GM23338 (cell line): ENCODE measurements around the gene ADAMTS17. TPM values are rescaled to one million over a fixed set of nuclear protein-coding genes. Genes with fewer than 3 reads are reported as not detected.

Experiments used
- ATAC-seq: fragments of 200-7000 bp; cut with Tn5 transposase; 3 replicates; pipeline ENCODE4 v1.9.1; 2020
- DNase-seq: peaks from one replicate; pipeline ENCODE4 v3.0.0-alpha.2; 2015; ENCODE audit warnings: low spot score
- H2AFZ ChIP-seq: fragments of 200-600 bp; sonication (generic); 2 replicates; pipeline ENCODE4 v1.8.0; 2016; ENCODE audit warnings: antibody characterized with exemption, mild to moderate bottlenecking, moderate library complexity
- H3F3A ChIP-seq: fragments of 200-600 bp; sonication (generic); replicated peaks from 2 replicates; pipeline ENCODE4 v1.8.0; 2017; ENCODE audit warnings: antibody characterized with exemption, mixed run types, low read depth
- H3K27ac ChIP-seq: fragments of 200-600 bp; sonication (generic); 2 replicates; pipeline ENCODE4 v1.6.1; 2016; ENCODE audit warnings: low read depth
- H3K27me3 ChIP-seq: fragments of 200-600 bp; sonication (generic); 2 replicates; pipeline ENCODE4 v1.8.0; 2016; ENCODE audit warnings: mild to moderate bottlenecking, mixed run types, moderate library complexity; ENCODE audit not compliant: insufficient read depth
- H3K36me3 ChIP-seq: fragments of 200-600 bp; sonication (generic); 2 replicates; pipeline ENCODE4 v1.8.0; 2016; ENCODE audit warnings: mild to moderate bottlenecking; ENCODE audit not compliant: insufficient read depth
- H3K4me1 ChIP-seq: fragments of 200-600 bp; sonication (generic); 2 replicates; pipeline ENCODE4 v1.8.0; 2016; ENCODE audit warnings: mild to moderate bottlenecking, moderate library complexity; ENCODE audit not compliant: insufficient read depth
- H3K4me2 ChIP-seq: fragments of 200-600 bp; sonication (generic); 2 replicates; pipeline ENCODE4 v1.7.1; 2017; ENCODE audit warnings: mixed run types
- H3K4me3 ChIP-seq: fragments of 200-600 bp; sonication (generic); 2 replicates; pipeline ENCODE4 v1.6.1; 2016; ENCODE audit warnings: mixed run types
- H3K79me2 ChIP-seq: fragments of 200-600 bp; sonication (generic); replicated peaks from 2 replicates; pipeline ENCODE4 v1.8.0; 2017; ENCODE audit warnings: mild to moderate bottlenecking; ENCODE audit not compliant: insufficient read depth
- H3K9me2 ChIP-seq: fragments of 200-600 bp; sonication (generic); 2 replicates; pipeline ENCODE4 v1.8.0; 2017; ENCODE audit not compliant: insufficient read depth
- H4K20me1 ChIP-seq: fragments of 200-600 bp; sonication (generic); replicated peaks from 2 replicates; pipeline ENCODE4 v1.8.0; 2017; ENCODE audit warnings: mild to moderate bottlenecking; ENCODE audit not compliant: insufficient read depth
- H3K27ac Mint-ChIP-seq: 2 replicates; pipeline ENCODE4 v1.8.0; 2020; ENCODE audit warnings: inconsistent platforms, mild to moderate bottlenecking, moderate library complexity, mixed read lengths
- H3K27me3 Mint-ChIP-seq: 3 replicates; pipeline ENCODE4 v1.8.0; 2022; ENCODE audit warnings: low read depth, mild to moderate bottlenecking, moderate library complexity, mixed read lengths, inconsistent platforms; ENCODE audit not compliant: insufficient read depth, poor library complexity
- H3K36me3 Mint-ChIP-seq: 3 replicates; pipeline ENCODE4 v1.8.0; 2021; ENCODE audit warnings: low read depth, mild to moderate bottlenecking, inconsistent platforms, moderate library complexity, mixed read lengths
- H3K4me1 Mint-ChIP-seq: 3 replicates; pipeline ENCODE4 v1.8.0; 2020; ENCODE audit warnings: mild to moderate bottlenecking, inconsistent platforms, mixed read lengths
- H3K4me3 Mint-ChIP-seq: 3 replicates; pipeline ENCODE4 v1.8.0; 2021; ENCODE audit warnings: moderate library complexity, mild to moderate bottlenecking, inconsistent platforms, mixed read lengths
- H3K9me3 Mint-ChIP-seq: 3 replicates; pipeline ENCODE4 v1.8.0; 2020; ENCODE audit warnings: moderate library complexity, mild to moderate bottlenecking, inconsistent platforms, mixed read lengths
- CREB1 ChIP-seq: fragments of 250-450 bp; sonication (Bioruptor Pico); IDR thresholded peaks from 2 replicates; pipeline ENCODE4 v1.5.0; 2020; ENCODE audit warnings: low read depth, mild to moderate bottlenecking, moderate library complexity
- EZH2 ChIP-seq: fragments of 200-600 bp; sonication (generic); IDR thresholded peaks from one replicate; pipeline ENCODE4 v1.8.0; 2017; ENCODE audit warnings: antibody characterized with exemption, mild to moderate bottlenecking, low read depth; ENCODE audit not compliant: unreplicated experiment
- EZH2phosphoT487 ChIP-seq: fragments of 200-600 bp; sonication (generic); IDR thresholded peaks from one replicate; pipeline ENCODE4 v1.8.1; 2018; ENCODE audit warnings: antibody characterized with exemption; ENCODE audit not compliant: unreplicated experiment
- JUNB ChIP-seq: IDR thresholded peaks from one replicate; pipeline ENCODE4 v1.6.1; 2016; ENCODE audit warnings: antibody characterized with exemption; ENCODE audit not compliant: unreplicated experiment
- NANOG ChIP-seq: IDR thresholded peaks from 2 replicates; pipeline ENCODE4 v1.6.1; 2016; ENCODE audit warnings: antibody characterized with exemption, borderline replicate concordance
- POLR2AphosphoS5 ChIP-seq: IDR thresholded peaks from 2 replicates; pipeline ENCODE4 v1.6.1; 2016; ENCODE audit warnings: antibody characterized with exemption, low read depth
- STAT1 ChIP-seq: IDR thresholded peaks from one replicate; pipeline ENCODE4 v1.6.1; 2016; ENCODE audit warnings: antibody characterized with exemption; ENCODE audit not compliant: unreplicated experiment
- ZNF114 ChIP-seq: fragments of 250-450 bp; sonication (Bioruptor Pico); IDR thresholded peaks from 2 replicates; pipeline ENCODE4 v1.5.0; 2020; ENCODE audit warnings: mild to moderate bottlenecking, moderate library complexity
- ZNF331 ChIP-seq: fragments of 250-450 bp; sonication (Bioruptor Pico); IDR thresholded peaks from 2 replicates; pipeline ENCODE4 v1.5.0; 2020; ENCODE audit warnings: low read depth, mild to moderate bottlenecking, moderate library complexity
- polyA plus RNA-seq: library from polyadenylated mRNA; unstranded; fragments of >200 nt; fragmentation: Nextera tagmentation; extraction: Ambion mirVana; gene quantifications from 2 replicates; pipeline ENCODE4 v1.2.1, GENCODE V29; 2016
- total RNA-seq: library from RNA; depleted of rRNA; stranded (reverse); fragments of >200 nt; shearing (Covaris generic); gene quantifications from 2 replicates; pipeline ENCODE4 v1.2.3, GENCODE V29; 2014
- TF ChIP-seq, protein P1 (sequence below): IDR thresholded peaks from one replicate; pipeline ENCODE4 v1.6.1; 2018; ENCODE audit warnings: antibody characterized with exemption; ENCODE audit not compliant: unreplicated experiment
- TF ChIP-seq, protein P2 (sequence below), 2 experiments: fragments of 200-600 bp in 1 of 2; sonication (generic) in 1 of 2; conservative IDR thresholded peaks; 2 replicates each; pipeline versions ENCODE4 v1.5.1 to v1.6.1; 2016 to 2017; ENCODE audit warnings: antibody characterized with exemption in 2 of 2, low read depth in 2 of 2, mild to moderate bottlenecking in 2 of 2, moderate library complexity in 1 of 2
- TF ChIP-seq, protein P3 (sequence below): fragments of 250-450 bp; sonication (Bioruptor Pico); IDR thresholded peaks from 2 replicates; pipeline ENCODE4 v1.5.0; 2020; ENCODE audit warnings: mild to moderate bottlenecking, moderate library complexity
- TF ChIP-seq, protein P4 (sequence below): IDR thresholded peaks from 2 replicates; pipeline ENCODE4 v1.6.1; 2016; ENCODE audit warnings: antibody characterized with exemption

ADAMTS17 gene
- total and polyA plus RNA-seq, 2 experiments from 2014 or later: 0.60 to 3.8 TPM

DNA sequence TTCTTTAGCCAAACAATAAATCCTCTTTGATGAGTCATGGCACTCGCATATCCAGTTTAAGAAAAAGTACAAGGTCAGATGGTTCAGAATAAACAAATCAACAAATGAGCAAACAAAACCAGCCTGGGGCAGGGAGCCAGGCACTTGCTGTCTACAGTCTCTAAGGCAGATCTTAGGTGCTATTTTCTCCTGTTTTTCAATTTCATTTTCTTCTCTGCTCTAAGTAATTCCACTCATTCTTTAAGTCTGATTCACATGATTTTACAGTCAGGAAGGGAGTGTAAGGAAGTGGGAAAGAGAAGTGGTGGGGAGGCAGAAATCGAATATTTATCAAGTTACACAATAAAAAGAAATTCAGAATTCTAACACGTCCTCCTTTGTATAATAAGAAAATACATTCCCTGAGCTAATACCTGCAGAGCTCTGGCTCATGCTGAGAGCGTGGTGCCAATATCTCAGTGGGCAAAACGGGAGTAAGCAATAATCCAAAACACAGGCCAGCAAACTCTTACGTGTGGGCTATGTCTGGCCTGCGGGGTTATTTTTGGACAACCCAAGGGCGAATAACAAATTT lies 298.6 kb downstream of the ADAMTS17 start:
- H3K27ac ChIP-seq: no peak overlapping the region
- H3K27me3 ChIP-seq: no peaks in the 10 kb centered on the region
- H3K4me2 ChIP-seq: no peak overlapping the region
- Mint-ChIP-seq H3K27me3 (peaks cover 2% of the 10 kb centered on the region), H3K27ac (0 out of 2 replicates have a peak overlapping the region, but pooled peaks have one; percentile 30), H3K9me3 (peaks cover 17% of the 10 kb centered on the region), H3K36me3 (peaks cover 15% of the 10 kb centered on the region), H3K4me1 (peaks cover 4% of the 10 kb centered on the region; the same call in 1 of the 3 replicates), H3K4me3 (no peak overlapping the region)
- TF ChIP-seq, protein P1, sequence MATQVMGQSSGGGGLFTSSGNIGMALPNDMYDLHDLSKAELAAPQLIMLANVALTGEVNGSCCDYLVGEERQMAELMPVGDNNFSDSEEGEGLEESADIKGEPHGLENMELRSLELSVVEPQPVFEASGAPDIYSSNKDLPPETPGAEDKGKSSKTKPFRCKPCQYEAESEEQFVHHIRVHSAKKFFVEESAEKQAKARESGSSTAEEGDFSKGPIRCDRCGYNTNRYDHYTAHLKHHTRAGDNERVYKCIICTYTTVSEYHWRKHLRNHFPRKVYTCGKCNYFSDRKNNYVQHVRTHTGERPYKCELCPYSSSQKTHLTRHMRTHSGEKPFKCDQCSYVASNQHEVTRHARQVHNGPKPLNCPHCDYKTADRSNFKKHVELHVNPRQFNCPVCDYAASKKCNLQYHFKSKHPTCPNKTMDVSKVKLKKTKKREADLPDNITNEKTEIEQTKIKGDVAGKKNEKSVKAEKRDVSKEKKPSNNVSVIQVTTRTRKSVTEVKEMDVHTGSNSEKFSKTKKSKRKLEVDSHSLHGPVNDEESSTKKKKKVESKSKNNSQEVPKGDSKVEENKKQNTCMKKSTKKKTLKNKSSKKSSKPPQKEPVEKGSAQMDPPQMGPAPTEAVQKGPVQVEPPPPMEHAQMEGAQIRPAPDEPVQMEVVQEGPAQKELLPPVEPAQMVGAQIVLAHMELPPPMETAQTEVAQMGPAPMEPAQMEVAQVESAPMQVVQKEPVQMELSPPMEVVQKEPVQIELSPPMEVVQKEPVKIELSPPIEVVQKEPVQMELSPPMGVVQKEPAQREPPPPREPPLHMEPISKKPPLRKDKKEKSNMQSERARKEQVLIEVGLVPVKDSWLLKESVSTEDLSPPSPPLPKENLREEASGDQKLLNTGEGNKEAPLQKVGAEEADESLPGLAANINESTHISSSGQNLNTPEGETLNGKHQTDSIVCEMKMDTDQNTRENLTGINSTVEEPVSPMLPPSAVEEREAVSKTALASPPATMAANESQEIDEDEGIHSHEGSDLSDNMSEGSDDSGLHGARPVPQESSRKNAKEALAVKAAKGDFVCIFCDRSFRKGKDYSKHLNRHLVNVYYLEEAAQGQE: no peak
- TF ChIP-seq CREB1 (CRISPR knock-in tag): no peak
- TF ChIP-seq, protein P2, sequence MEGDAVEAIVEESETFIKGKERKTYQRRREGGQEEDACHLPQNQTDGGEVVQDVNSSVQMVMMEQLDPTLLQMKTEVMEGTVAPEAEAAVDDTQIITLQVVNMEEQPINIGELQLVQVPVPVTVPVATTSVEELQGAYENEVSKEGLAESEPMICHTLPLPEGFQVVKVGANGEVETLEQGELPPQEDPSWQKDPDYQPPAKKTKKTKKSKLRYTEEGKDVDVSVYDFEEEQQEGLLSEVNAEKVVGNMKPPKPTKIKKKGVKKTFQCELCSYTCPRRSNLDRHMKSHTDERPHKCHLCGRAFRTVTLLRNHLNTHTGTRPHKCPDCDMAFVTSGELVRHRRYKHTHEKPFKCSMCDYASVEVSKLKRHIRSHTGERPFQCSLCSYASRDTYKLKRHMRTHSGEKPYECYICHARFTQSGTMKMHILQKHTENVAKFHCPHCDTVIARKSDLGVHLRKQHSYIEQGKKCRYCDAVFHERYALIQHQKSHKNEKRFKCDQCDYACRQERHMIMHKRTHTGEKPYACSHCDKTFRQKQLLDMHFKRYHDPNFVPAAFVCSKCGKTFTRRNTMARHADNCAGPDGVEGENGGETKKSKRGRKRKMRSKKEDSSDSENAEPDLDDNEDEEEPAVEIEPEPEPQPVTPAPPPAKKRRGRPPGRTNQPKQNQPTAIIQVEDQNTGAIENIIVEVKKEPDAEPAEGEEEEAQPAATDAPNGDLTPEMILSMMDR (conservative IDR thresholded peaks at IDR 0.05; ENCODE audit: low read depth in 2 of 2): no peak
- TF ChIP-seq NANOG: no peak
- no peak for TF ChIP-seq EZH2
- no peak for TF ChIP-seq STAT1
- TF ChIP-seq, protein P3, sequence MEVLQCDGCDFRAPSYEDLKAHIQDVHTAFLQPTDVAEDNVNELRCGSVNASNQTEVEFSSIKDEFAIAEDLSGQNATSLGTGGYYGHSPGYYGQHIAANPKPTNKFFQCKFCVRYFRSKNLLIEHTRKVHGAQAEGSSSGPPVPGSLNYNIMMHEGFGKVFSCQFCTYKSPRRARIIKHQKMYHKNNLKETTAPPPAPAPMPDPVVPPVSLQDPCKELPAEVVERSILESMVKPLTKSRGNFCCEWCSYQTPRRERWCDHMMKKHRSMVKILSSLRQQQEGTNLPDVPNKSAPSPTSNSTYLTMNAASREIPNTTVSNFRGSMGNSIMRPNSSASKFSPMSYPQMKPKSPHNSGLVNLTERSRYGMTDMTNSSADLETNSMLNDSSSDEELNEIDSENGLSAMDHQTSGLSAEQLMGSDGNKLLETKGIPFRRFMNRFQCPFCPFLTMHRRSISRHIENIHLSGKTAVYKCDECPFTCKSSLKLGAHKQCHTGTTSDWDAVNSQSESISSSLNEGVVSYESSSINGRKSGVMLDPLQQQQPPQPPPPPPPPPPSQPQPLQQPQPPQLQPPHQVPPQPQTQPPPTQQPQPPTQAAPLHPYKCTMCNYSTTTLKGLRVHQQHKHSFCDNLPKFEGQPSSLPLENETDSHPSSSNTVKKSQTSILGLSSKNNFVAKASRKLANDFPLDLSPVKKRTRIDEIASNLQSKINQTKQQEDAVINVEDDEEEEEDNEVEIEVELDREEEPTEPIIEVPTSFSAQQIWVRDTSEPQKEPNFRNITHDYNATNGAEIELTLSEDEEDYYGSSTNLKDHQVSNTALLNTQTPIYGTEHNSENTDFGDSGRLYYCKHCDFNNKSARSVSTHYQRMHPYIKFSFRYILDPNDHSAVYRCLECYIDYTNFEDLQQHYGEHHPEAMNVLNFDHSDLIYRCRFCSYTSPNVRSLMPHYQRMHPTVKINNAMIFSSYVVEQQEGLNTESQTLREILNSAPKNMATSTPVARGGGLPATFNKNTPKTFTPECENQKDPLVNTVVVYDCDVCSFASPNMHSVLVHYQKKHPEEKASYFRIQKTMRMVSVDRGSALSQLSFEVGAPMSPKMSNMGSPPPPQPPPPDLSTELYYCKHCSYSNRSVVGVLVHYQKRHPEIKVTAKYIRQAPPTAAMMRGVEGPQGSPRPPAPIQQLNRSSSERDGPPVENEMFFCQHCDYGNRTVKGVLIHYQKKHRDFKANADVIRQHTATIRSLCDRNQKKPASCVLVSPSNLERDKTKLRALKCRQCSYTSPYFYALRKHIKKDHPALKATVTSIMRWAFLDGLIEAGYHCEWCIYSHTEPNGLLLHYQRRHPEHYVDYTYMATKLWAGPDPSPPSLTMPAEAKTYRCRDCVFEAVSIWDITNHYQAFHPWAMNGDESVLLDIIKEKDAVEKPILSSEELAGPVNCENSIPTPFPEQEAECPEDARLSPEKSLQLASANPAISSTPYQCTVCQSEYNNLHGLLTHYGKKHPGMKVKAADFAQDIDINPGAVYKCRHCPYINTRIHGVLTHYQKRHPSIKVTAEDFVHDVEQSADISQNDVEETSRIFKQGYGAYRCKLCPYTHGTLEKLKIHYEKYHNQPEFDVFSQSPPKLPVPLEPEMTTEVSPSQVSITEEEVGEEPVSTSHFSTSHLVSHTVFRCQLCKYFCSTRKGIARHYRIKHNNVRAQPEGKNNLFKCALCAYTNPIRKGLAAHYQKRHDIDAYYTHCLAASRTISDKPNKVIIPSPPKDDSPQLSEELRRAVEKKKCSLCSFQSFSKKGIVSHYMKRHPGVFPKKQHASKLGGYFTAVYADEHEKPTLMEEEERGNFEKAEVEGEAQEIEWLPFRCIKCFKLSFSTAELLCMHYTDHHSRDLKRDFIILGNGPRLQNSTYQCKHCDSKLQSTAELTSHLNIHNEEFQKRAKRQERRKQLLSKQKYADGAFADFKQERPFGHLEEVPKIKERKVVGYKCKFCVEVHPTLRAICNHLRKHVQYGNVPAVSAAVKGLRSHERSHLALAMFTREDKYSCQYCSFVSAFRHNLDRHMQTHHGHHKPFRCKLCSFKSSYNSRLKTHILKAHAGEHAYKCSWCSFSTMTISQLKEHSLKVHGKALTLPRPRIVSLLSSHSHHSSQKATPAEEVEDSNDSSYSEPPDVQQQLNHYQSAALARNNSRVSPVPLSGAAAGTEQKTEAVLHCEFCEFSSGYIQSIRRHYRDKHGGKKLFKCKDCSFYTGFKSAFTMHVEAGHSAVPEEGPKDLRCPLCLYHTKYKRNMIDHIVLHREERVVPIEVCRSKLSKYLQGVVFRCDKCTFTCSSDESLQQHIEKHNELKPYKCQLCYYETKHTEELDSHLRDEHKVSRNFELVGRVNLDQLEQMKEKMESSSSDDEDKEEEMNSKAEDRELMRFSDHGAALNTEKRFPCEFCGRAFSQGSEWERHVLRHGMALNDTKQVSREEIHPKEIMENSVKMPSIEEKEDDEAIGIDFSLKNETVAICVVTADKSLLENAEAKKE: no peak
- no peak for TF ChIP-seq ZNF331
- no peak for TF ChIP-seq JUNB
- TF ChIP-seq, protein P4, sequence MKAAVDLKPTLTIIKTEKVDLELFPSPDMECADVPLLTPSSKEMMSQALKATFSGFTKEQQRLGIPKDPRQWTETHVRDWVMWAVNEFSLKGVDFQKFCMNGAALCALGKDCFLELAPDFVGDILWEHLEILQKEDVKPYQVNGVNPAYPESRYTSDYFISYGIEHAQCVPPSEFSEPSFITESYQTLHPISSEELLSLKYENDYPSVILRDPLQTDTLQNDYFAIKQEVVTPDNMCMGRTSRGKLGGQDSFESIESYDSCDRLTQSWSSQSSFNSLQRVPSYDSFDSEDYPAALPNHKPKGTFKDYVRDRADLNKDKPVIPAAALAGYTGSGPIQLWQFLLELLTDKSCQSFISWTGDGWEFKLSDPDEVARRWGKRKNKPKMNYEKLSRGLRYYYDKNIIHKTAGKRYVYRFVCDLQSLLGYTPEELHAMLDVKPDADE: no peak
- TF ChIP-seq POLR2AphosphoS5: no peak
- no peak for TF ChIP-seq ZNF114 (CRISPR knock-in tag)
- TF ChIP-seq EZH2phosphoT487: no peak
- no peak overlapping the region for H3K4me3 ChIP-seq
- H3K36me3 ChIP-seq: no peaks in the 10 kb centered on the region
- H3K79me2 ChIP-seq: no peaks in the 10 kb centered on the region
- ATAC-seq (no peak), DNase-seq (no peak)
- H3K4me1 ChIP-seq: no peaks in the 10 kb centered on the region
- H2AFZ ChIP-seq: no peak overlapping the region
- no peaks in the 10 kb centered on the region for H4K20me1 ChIP-seq
- H3F3A ChIP-seq: no peaks in the 10 kb centered on the region
- H3K9me2 ChIP-seq: no peaks in the 10 kb centered on the region
